B cell (primary cell): ENCODE measurements around the gene HMCN1. TPM values are rescaled to one million over a fixed set of nuclear protein-coding genes. Genes with fewer than 3 reads are reported as not detected.

Experiments
- ATAC-seq: fragments of 200-7000 bp; cut with Tn5 transposase; one replicate; pipeline ENCODE4 v1.10.0; 2021; ENCODE audit warnings: low read depth, mild to moderate bottlenecking, moderate number of reproducible peaks, moderate library complexity
- CTCF ChIA-PET: fragments of 350-600 bp; sonication (Branson Sonifier 250); formaldehyde crosslinking; loops from one replicate; lab custom pipeline; 2021; ENCODE audit warnings: antibody characterized with exemption, inconsistent platforms; lab: Charles Lee
- POLR2A ChIA-PET: fragments of 350-600 bp; sonication (Branson Sonifier 250); formaldehyde crosslinking; loops from one replicate; lab custom pipeline; 2021; ENCODE audit warnings: antibody characterized with exemption; lab: Charles Lee
- DNase-seq: peaks from one replicate; pipeline ENCODE4 v3.0.0; 2013
- H2AFZ ChIP-seq: 2 replicates; pipeline ENCODE4 v1.6.1; 2012; ENCODE audit warnings: mild to moderate bottlenecking, low read depth, low read length; ENCODE audit not compliant: insufficient read depth, poor library complexity, severe bottlenecking
- H3K27ac ChIP-seq, 2 donors: 1 replicate in 1 of 2; 2 replicates in 1 of 2; pipeline ENCODE4 v1.5.1; 2012 to 2013; ENCODE audit warnings: low read length in 2 of 2, mild to moderate bottlenecking in 2 of 2, moderate library complexity in 1 of 2
- H3K27me3 ChIP-seq, 4 experiments: fragments of 200-600 bp in 1 of 4; sonication (generic) in 1 of 4; replicated peaks in 1 of 4; 1 replicate in 2 of 4; 2 replicates in 2 of 4; pipeline versions ENCODE4 v1.6.1 to v1.7.0; 2013 to 2016; ENCODE audit warnings: low read length in 3 of 4, mild to moderate bottlenecking in 2 of 4, mixed read lengths in 1 of 4, moderate library complexity in 1 of 4; ENCODE audit not compliant: insufficient read depth in 4 of 4, control insufficient read depth in 3 of 4; ENCODE audit errors: control extremely low read depth in 1 of 4
- H3K36me3 ChIP-seq, 2 experiments: replicated peaks in 1 of 2; 1 replicate in 1 of 2; 2 replicates in 1 of 2; pipeline versions ENCODE4 v1.6.1 to v1.7.1; 2013; ENCODE audit warnings: low read length in 1 of 2; ENCODE audit not compliant: insufficient read depth in 2 of 2, control insufficient read depth in 1 of 2; ENCODE audit errors: control extremely low read depth in 1 of 2, extremely low read depth in 1 of 2
- H3K4me1 ChIP-seq, 2 donors: fragments of 200-600 bp in 1 of 2; sonication (generic) in 1 of 2; 1 replicate in 1 of 2; 2 replicates in 1 of 2; pipeline versions ENCODE4 v1.5.1 to v1.6.1; 2013 to 2017; ENCODE audit warnings: low read length in 2 of 2; ENCODE audit not compliant: control insufficient read depth in 2 of 2, insufficient read depth in 2 of 2
- H3K4me2 ChIP-seq: replicated peaks from 2 replicates; pipeline ENCODE3; 2012; ENCODE audit warnings: mild to moderate bottlenecking, low read depth, low read length; ENCODE audit not compliant: poor library complexity, severe bottlenecking
- H3K4me3 ChIP-seq, 5 experiments: fragments of 200-600 bp in 1 of 5; sonication (generic) in 1 of 5; 1 replicate in 3 of 5; 2 replicates in 2 of 5; pipeline versions ENCODE4 v1.5.1 to v1.7.0; 2011 to 2016; ENCODE audit warnings: low read length in 4 of 5, mild to moderate bottlenecking in 4 of 5, low read depth in 2 of 5, control low read depth in 1 of 5, moderate library complexity in 1 of 5; ENCODE audit not compliant: insufficient read depth in 1 of 5; ENCODE audit errors: control extremely low read depth in 1 of 5, extremely low read depth in 1 of 5
- H3K79me2 ChIP-seq: fragments of 200-600 bp; sonication (generic); one replicate; pipeline ENCODE4 v1.6.0; 2016; ENCODE audit warnings: low read length; ENCODE audit not compliant: control insufficient read depth, insufficient read depth
- H3K9ac ChIP-seq: fragments of 200-600 bp; sonication (generic); 2 replicates; pipeline ENCODE4 v1.6.1; 2017; ENCODE audit warnings: mild to moderate bottlenecking, low read length, moderate library complexity
- H3K9me3 ChIP-seq, 3 donors: one replicate each; pipeline versions ENCODE4 v1.6.1 to v1.7.1; 2013; ENCODE audit warnings: low read length in 2 of 3; ENCODE audit not compliant: control insufficient read depth in 2 of 3, insufficient read depth in 1 of 3; ENCODE audit errors: control extremely low read depth in 1 of 3
- H4K20me1 ChIP-seq: 2 replicates; pipeline ENCODE4 v1.6.0; 2012; ENCODE audit warnings: mild to moderate bottlenecking, low read length; ENCODE audit not compliant: insufficient read depth, control insufficient read depth, poor library complexity, severe bottlenecking
- H3K27ac Mint-ChIP-seq: one replicate; pipeline ENCODE4 v1.8.0; 2021; ENCODE audit warnings: mixed read lengths
- H3K27me3 Mint-ChIP-seq: one replicate; pipeline ENCODE4 v1.8.0; 2021; ENCODE audit warnings: mixed read lengths
- H3K4me1 Mint-ChIP-seq: one replicate; pipeline ENCODE4 v1.8.0; 2021; ENCODE audit warnings: mixed read lengths
- H3K4me3 Mint-ChIP-seq: one replicate; pipeline ENCODE4 v1.8.0; 2021; ENCODE audit warnings: mixed read lengths
- H3K9me3 Mint-ChIP-seq: one replicate; pipeline ENCODE4 v1.8.0; 2022; ENCODE audit warnings: mixed read lengths; ENCODE audit not compliant: insufficient read depth
- CTCF ChIP-seq: fragments of 200-600 bp; IDR thresholded peaks from one replicate; pipeline ENCODE4 v1.8.0; 2022; ENCODE audit warnings: antibody characterized with exemption, mild to moderate bottlenecking
- EZH2 ChIP-seq: IDR thresholded peaks from 2 replicates; pipeline ENCODE4 v1.6.1; 2012; ENCODE audit warnings: borderline replicate concordance, low read depth, mild to moderate bottlenecking, moderate library complexity, low read length; ENCODE audit not compliant: insufficient read depth, poor library complexity, severe bottlenecking
- WGBS: methylation state at CpG from one replicate; pipeline ENCODE4 v1.1.5; 2013; ENCODE audit warnings: missing lambda C conversion rate; ENCODE audit not compliant: insufficient coverage; 5-methylcytosine and 5-hydroxymethylcytosine counted together
- intact Hi-C: fragments of 100-400 bp; cut with micrococcal nuclease; formaldehyde crosslinking; loops from one replicate; pipeline ENCODE4 v1.10.0; 2022
- polyA plus RNA-seq: library from polyadenylated mRNA; depleted of rRNA; stranded (reverse); fragments of >200 nt; gene quantifications from 2 replicates; pipeline ENCODE4 v1.2.3, GENCODE V29; 2012
- total RNA-seq, 2 donors: library from RNA; stranded (reverse); fragments of 120-200 nt in 1 of 2; gene quantifications; 1 replicate in 1 of 2; 2 replicates in 1 of 2; pipeline versions ENCODE4 v1.2.3 to v1.2.4, GENCODE V29; 2013 to 2022

Gene HMCN1
- total and polyA plus RNA-seq, 2 donors (not counting 1 experiment from before 2014, with no cell fraction given), result not detected

DNA sequence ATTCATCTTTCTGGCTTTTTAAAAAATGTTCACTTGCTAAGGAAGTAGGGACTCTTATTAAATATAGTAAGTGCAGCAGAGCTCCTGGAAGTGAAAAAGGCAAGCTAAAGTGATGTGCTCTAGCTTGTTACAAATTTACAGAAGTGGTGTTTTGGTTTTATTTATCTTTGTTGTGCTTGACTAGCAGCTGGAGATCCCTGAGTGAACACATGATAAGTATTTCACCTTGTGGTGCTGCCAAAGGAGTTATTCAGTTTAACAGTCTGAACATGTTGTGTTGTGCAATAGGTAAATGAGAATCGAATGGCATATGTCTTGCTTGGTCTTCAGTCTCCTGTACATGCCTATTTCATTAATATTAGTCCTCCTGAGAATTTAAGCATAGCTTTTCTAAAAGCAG, 325.1 kb downstream of the HMCN1 start:
- DNase-seq (no peak), ATAC-seq (no peak)
- Histone ChIP-seq H3K36me3 (no peaks in the 10 kb centered on the region), H2AFZ (no peak overlapping the region), H3K4me1 (no peaks in the 10 kb centered on the region), H3K9ac (no peak overlapping the region), H3K79me2 (no peaks in the 10 kb centered on the region), H3K27me3 (no peaks in the 10 kb centered on the region), H3K4me2 (no peak overlapping the region), H3K9me3 (no peaks in the 10 kb centered on the region), H3K4me3 (no peak overlapping the region), H4K20me1 (no peaks in the 10 kb centered on the region), H3K27ac (no peak overlapping the region)
- CTCF ChIA-PET, result no interaction called here
- Mint-ChIP-seq H3K9me3 (no peaks in the 10 kb centered on the region), H3K4me1 (peaks cover 6% of the 10 kb centered on the region), H3K4me3 (no peak overlapping the region), H3K27ac (no peak overlapping the region), H3K27me3 (no peaks in the 10 kb centered on the region)
- intact Hi-C loops, result no loop called here
- no peak for TF ChIP-seq CTCF
- TF ChIP-seq EZH2, result no peak
- no CpG with 5 or more reads among the region's 1 CpG for WGBS
- POLR2A ChIA-PET, result no interaction called here

DNA sequence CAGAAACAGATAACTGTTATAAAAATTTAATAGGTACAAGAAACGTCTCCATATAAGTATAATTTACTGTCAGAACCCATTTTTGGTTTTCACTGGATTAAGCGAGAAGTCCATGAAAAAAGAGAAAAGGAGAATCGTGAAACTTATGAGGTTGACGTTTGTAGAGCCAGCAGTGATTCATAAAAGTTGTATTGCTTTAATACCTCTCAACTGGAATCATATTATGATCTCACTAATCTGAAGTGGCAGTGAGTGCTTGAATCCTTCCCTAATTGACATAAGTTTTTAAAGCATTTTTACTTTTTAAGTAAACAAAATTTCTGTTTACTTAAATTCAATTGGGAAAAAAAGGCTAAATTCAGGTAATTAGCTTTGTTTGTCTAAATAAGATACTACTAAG, 325.6 kb downstream of the HMCN1 start:
- Histone ChIP-seq H3K27ac (no peak overlapping the region), H3K4me3 (no peak overlapping the region), H3K79me2 (no peaks in the 10 kb centered on the region), H2AFZ (no peak overlapping the region), H4K20me1 (no peaks in the 10 kb centered on the region), H3K4me1 (no peaks in the 10 kb centered on the region), H3K9ac (no peak overlapping the region), H3K9me3 (no peaks in the 10 kb centered on the region), H3K27me3 (no peaks in the 10 kb centered on the region), H3K4me2 (no peak overlapping the region), H3K36me3 (no peaks in the 10 kb centered on the region)
- intact Hi-C loops, result no loop called here
- TF ChIP-seq CTCF, result no peak
- no peak for TF ChIP-seq EZH2
- Mint-ChIP-seq H3K9me3 (no peaks in the 10 kb centered on the region), H3K27ac (no peak overlapping the region), H3K27me3 (no peaks in the 10 kb centered on the region), H3K4me3 (no peak overlapping the region), H3K4me1 (peaks cover 6% of the 10 kb centered on the region)
- ATAC-seq (no peak), DNase-seq (no peak)
- POLR2A ChIA-PET, result no interaction called here
- WGBS, result no CpG with 5 or more reads among the region's 4 CpGs
- CTCF ChIA-PET, result no interaction called here
